GM23248 (cell line): ENCODE results near the gene CDKAL1.

Experiments used
- EZH2 ChIP-seq: fragments of 200-600 bp; sonication (generic); IDR thresholded peaks from 2 replicates; pipeline ENCODE4 v1.6.1; 2018; ENCODE audit warnings: antibody characterized with exemption, mild to moderate bottlenecking; ENCODE audit not compliant: insufficient read depth, poor library complexity, severe bottlenecking
- EZH2phosphoT487 ChIP-seq: fragments of 200-600 bp; sonication (generic); IDR thresholded peaks from 2 replicates; pipeline ENCODE4 v1.6.1; 2018; ENCODE audit warnings: antibody characterized with exemption, moderate library complexity, mild to moderate bottlenecking, low read depth; ENCODE audit not compliant: insufficient read depth

DNA sequence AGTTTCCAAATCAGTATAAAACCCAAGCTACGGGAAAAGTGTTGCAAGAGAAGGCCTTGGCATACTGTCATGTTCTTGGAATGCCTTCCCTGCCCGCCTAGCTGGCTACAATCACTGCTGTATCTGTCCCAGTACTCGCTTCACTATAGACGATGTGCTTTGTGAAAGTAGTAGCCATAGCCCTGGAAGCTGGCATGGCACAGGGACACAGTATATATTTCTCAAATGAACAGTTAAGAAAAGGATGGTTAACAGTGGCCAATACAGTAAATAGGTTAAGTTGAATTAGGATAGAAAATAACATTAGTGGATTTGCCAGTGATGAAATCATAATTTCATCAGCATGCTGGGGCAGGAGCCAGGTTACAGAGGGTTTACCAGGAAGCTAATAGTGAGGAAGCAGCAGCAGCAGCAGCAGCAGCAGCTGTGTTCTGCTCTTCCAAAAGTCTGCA lies 499.3 kb downstream of the CDKAL1 start:
- TF ChIP-seq EZH2: no peak
- TF ChIP-seq EZH2phosphoT487: no peak
